Measurements from ENCODE around the gene EDN3.
"Not testable (repeated sequence)": the region's sequence is repeated elsewhere in the genome, so short reads cannot be mapped to it uniquely, and the experiment has no call there.

Gene EDN3

GRCh38 chr20:59336540-59336939 lies 36.1 kb downstream of the EDN3 start:
- no peak for DNase-seq

- not testable (repeated sequence) for DNase-seq
These were observed 38.0 kb downstream of the EDN3 start for GRCh38 chr20:59338444-59338843.

- DNase-seq, result no peak
These were observed 39.9 kb downstream of the EDN3 start for GRCh38 chr20:59340201-59340885.

GRCh38 chr20:59341285-59342022 lies 41.0 kb downstream of the EDN3 start:
- not testable (repeated sequence) for DNase-seq

- no peak for DNase-seq
These were observed 41.9 kb downstream of the EDN3 start for GRCh38 chr20:59342023-59342957.

- DNase-seq, result no peak
These were observed 45.6 kb downstream of the EDN3 start for GRCh38 chr20:59346061-59346460.

- DNase-seq, result no peak
These were observed 48.9 kb downstream of the EDN3 start for GRCh38 chr20:59349277-59349676.

GRCh38 chr20:59350330-59351156 lies 50.1 kb downstream of the EDN3 start:
- DNase-seq, result no peak

- DNase-seq, result no peak
These were observed 51.0 kb downstream of the EDN3 start for GRCh38 chr20:59351157-59352040.

GRCh38 chr20:59352541-59352940 lies 52.1 kb downstream of the EDN3 start:
- DNase-seq, result no peak

- no peak for DNase-seq
These were observed 52.6 kb downstream of the EDN3 start for GRCh38 chr20:59352990-59353389.

GRCh38 chr20:59354460-59354859 lies 54.0 kb downstream of the EDN3 start:
- DNase-seq, result no peak

- no peak for DNase-seq
These were observed 54.8 kb downstream of the EDN3 start for GRCh38 chr20:59355242-59355641.

- DNase-seq, result no peak
These were observed 56.3 kb downstream of the EDN3 start for GRCh38 chr20:59356662-59357165.

- DNase-seq, result not testable (repeated sequence)
These were observed 58.4 kb downstream of the EDN3 start for GRCh38 chr20:59358793-59359192.

- no peak for DNase-seq
These were observed 59.7 kb downstream of the EDN3 start for GRCh38 chr20:59359906-59360725.

- no peak for DNase-seq
These were observed 60.5 kb downstream of the EDN3 start for GRCh38 chr20:59360934-59361333.

GRCh38 chr20:59361411-59361810 lies 61.0 kb downstream of the EDN3 start:
- no peak for DNase-seq

- DNase-seq, result no peak
These were observed 62.7 kb downstream of the EDN3 start for GRCh38 chr20:59363101-59363500.

- no peak for DNase-seq
These were observed 64.2 kb downstream of the EDN3 start for GRCh38 chr20:59364611-59365010.

Measured in activated CD4-positive, alpha-beta T cell treated with anti-CD3 and anti-CD28 coated beads, Interleukin-2, amount 50 U/mL, for 1 hour (primary cell).